Hematopoietic multipotent progenitor cell treated with erythropoietin and hydrocortisone succinate and interleukin-3 and kit ligand, for 8 days (in vitro differentiated cells): ENCODE measurements around the gene DSG4.
"Not testable (repeated sequence)": the region's sequence is repeated elsewhere in the genome, so short reads cannot be mapped to it uniquely, and the experiment has no call there.

Source experiments
- DNase-seq: peaks from one replicate; pipeline ENCODE4 v3.0.0-alpha.2; 2015

DSG4 gene

GRCh38 chr18:31376477-31376876 lies at the start of gene DSG4:
DSG4 (plus strand) TSS chr18:31376777; CDS start chr18:31376912, 135 bp downstream.
- DNase-seq: no peak

GRCh38 chr18:31329787-31330438 lies 46.7 kb upstream of the DSG4 start:
- DNase-seq: no peak

GRCh38 chr18:31343454-31343853 lies 33.1 kb upstream of the DSG4 start:
- no peak for DNase-seq

GRCh38 chr18:31353336-31353735 lies 23.2 kb upstream of the DSG4 start:
- not testable (repeated sequence) for DNase-seq

GRCh38 chr18:31354990-31355389 lies 21.6 kb upstream of the DSG4 start:
- no peak for DNase-seq

- no peak for DNase-seq
These were observed 20.6 kb upstream of the DSG4 start for GRCh38 chr18:31356025-31356424.

- DNase-seq: no peak
These were observed 12.4 kb upstream of the DSG4 start for GRCh38 chr18:31364190-31364589.

- DNase-seq: no peak
These were observed 7.1 kb upstream of the DSG4 start for GRCh38 chr18:31369478-31369877.

GRCh38 chr18:31371989-31372388 lies 4.6 kb upstream of the DSG4 start:
- no peak for DNase-seq

GRCh38 chr18:31373641-31374040 lies 2.9 kb upstream of the DSG4 start:
- no peak for DNase-seq

- DNase-seq: no peak
These were observed 4.3 kb downstream of the DSG4 start for GRCh38 chr18:31380912-31381311.

GRCh38 chr18:31382107-31382506 lies 5.5 kb downstream of the DSG4 start:
- DNase-seq: no peak

GRCh38 chr18:31386741-31387140 lies 10.2 kb downstream of the DSG4 start:
- no peak for DNase-seq

GRCh38 chr18:31393286-31393685 lies 16.7 kb downstream of the DSG4 start:
- DNase-seq: no peak

- DNase-seq: no peak
These were observed 20.4 kb downstream of the DSG4 start for GRCh38 chr18:31396796-31397612.

GRCh38 chr18:31398191-31398590 lies 21.6 kb downstream of the DSG4 start:
- no peak for DNase-seq

- DNase-seq: no peak
These were observed 22.9 kb downstream of the DSG4 start for GRCh38 chr18:31399306-31400032.

GRCh38 chr18:31401156-31402025 lies 24.8 kb downstream of the DSG4 start:
- DNase-seq: no peak

- DNase-seq: no peak
These were observed 25.4 kb downstream of the DSG4 start for GRCh38 chr18:31402026-31402373.

GRCh38 chr18:31403409-31403808 lies 26.8 kb downstream of the DSG4 start:
- no peak for DNase-seq

- DNase-seq: no peak
These were observed 31.1 kb downstream of the DSG4 start for GRCh38 chr18:31407649-31408048.

- no peak for DNase-seq
These were observed 32.7 kb downstream of the DSG4 start for GRCh38 chr18:31409276-31409675.
